ENCODE measurements around the gene DIS3L2. TPM values are rescaled to one million over a fixed set of nuclear protein-coding genes. Genes with fewer than 3 reads are reported as not detected.

The DIS3L2 gene
- polyA plus RNA-seq, 5 donors: 32.6 to 40.9 (median 33.1) TPM

- no peak for DNase-seq
Observed at GRCh38 chr2:231951452-231952035, 10.0 kb upstream of the DIS3L2 start.

GRCh38 chr2:231955758-231956472, 5.6 kb upstream of the DIS3L2 start:
- no peak for DNase-seq

GRCh38 chr2:231957913-231958763, 3.4 kb upstream of the DIS3L2 start:
- no peak for DNase-seq

GRCh38 chr2:231960810-231961348, 634 bp upstream of the DIS3L2 start:
- DNase-seq: peak in 1 of 2 donors; percentile 7

GRCh38 chr2:231965102-231965501, 3.6 kb downstream of the DIS3L2 start:
- peak in 1 of 2 donors; percentile 14 for DNase-seq

- no peak for DNase-seq
Observed at GRCh38 chr2:231966886-231967285, 5.4 kb downstream of the DIS3L2 start.

GRCh38 chr2:231968820-231969219, 7.3 kb downstream of the DIS3L2 start:
- no peak for DNase-seq

- no peak for DNase-seq
Observed at GRCh38 chr2:231970461-231970860, 8.9 kb downstream of the DIS3L2 start.

- no peak for DNase-seq
Observed at GRCh38 chr2:231975001-231975400, 13.5 kb downstream of the DIS3L2 start.

- no peak for DNase-seq
Observed at GRCh38 chr2:231977430-231977829, 15.9 kb downstream of the DIS3L2 start.

GRCh38 chr2:231984992-231985391, 23.5 kb downstream of the DIS3L2 start:
- DNase-seq: no peak

GRCh38 chr2:231985823-231986261, 24.3 kb downstream of the DIS3L2 start:
- no peak for DNase-seq

GRCh38 chr2:231987124-231987727, 25.7 kb downstream of the DIS3L2 start:
- DNase-seq: peak in 1 of 2 donors; percentile 12

- no peak for DNase-seq
Observed at GRCh38 chr2:231988179-231988866, 26.8 kb downstream of the DIS3L2 start.

GRCh38 chr2:231991664-231992063, 30.2 kb downstream of the DIS3L2 start:
- no peak for DNase-seq

- no peak for DNase-seq
Observed at GRCh38 chr2:231992888-231993287, 31.4 kb downstream of the DIS3L2 start.

GRCh38 chr2:231996797-231997540, 35.5 kb downstream of the DIS3L2 start:
- no peak for DNase-seq

- DNase-seq: no peak
Observed at GRCh38 chr2:231998046-231998445, 36.5 kb downstream of the DIS3L2 start.

- no peak for DNase-seq
Observed at GRCh38 chr2:232000439-232000838, 38.9 kb downstream of the DIS3L2 start.

- no peak for DNase-seq
Observed at GRCh38 chr2:232001073-232001472, 39.6 kb downstream of the DIS3L2 start.

Data from right lung (tissue), 5 donors.